AG04450 (cell line): Measurements from ENCODE around the gene NECAB3. TPM values are rescaled to one million over a fixed set of nuclear protein-coding genes. Genes with fewer than 3 reads are reported as not detected.

Experiments used
- CTCF ChIA-PET: fragments of 300-600, 350-600 bp; formaldehyde crosslinking; extraction: SDS; loops from one replicate; lab custom pipeline; 2022; ENCODE audit warnings: antibody characterized with exemption, inconsistent platforms; lab: Charles Lee
- POLR2A ChIA-PET: fragments of 350-600 bp; formaldehyde crosslinking; extraction: SDS; loops from one replicate; lab custom pipeline; 2021; ENCODE audit warnings: antibody characterized with exemption, inconsistent platforms; lab: Yijun Ruan, JAX
- DNase-seq: peaks from one replicate; pipeline ENCODE4 v3.0.0-alpha.2; 2011; ENCODE audit warnings: low read depth, low spot score
- H3K27ac ChIP-seq: one replicate; pipeline ENCODE4 v1.5.1; 2012; ENCODE audit warnings: low read depth, low read length, control low read depth
- H3K27me3 ChIP-seq: one replicate; pipeline ENCODE4 v1.6.0; 2012; ENCODE audit warnings: low read length; ENCODE audit not compliant: control insufficient read depth, insufficient read depth
- H3K4me3 ChIP-seq: 2 replicates; pipeline ENCODE4 v1.5.1; 2011; ENCODE audit warnings: mild to moderate bottlenecking, low read depth, low read length, control low read depth
- H3K9me3 ChIP-seq: 2 replicates; pipeline ENCODE4 v1.5.1; 2012; ENCODE audit warnings: low read length; ENCODE audit not compliant: control insufficient read depth, insufficient read depth
- CTCF ChIP-seq: IDR thresholded peaks from 2 replicates; pipeline ENCODE4 v1.5.1; 2011; ENCODE audit warnings: low read depth, low read length, control low read depth, inconsistent platforms
- polyA plus RNA-seq: library from polyadenylated mRNA; depleted of rRNA; stranded (reverse); fragments of >200 nt; gene quantifications from 2 replicates; pipeline ENCODE4 v1.2.3, GENCODE V29; 2011

The NECAB3 gene
- polyA plus RNA-seq, 1 experiment, result 11.7 TPM

- H3K9me3 ChIP-seq, result no peaks in the 10 kb centered on the region
- CTCF ChIA-PET, result interaction anchor here (0.6 to 2.8 kb wide), 2 partner anchors 13 to 111 kb away, joined by 6 to 9 read pairs; no protein-coding TSS in a partner anchor
- TF ChIP-seq CTCF, result no peak
- POLR2A ChIA-PET, result no interaction called here
- H3K27ac ChIP-seq, result no peak overlapping the region
- no peaks in the 10 kb centered on the region for H3K27me3 ChIP-seq
- H3K4me3 ChIP-seq, result no peak overlapping the region
- no peak for DNase-seq
Measured at GRCh38 chr20:33681288-33681687, 7.1 kb upstream of the NECAB3 start.

- Histone ChIP-seq H3K9me3 (no peaks in the 10 kb centered on the region), H3K27me3 (no peaks in the 10 kb centered on the region), H3K4me3 (no peak overlapping the region), H3K27ac (no peak overlapping the region)
- no peak for TF ChIP-seq CTCF
- ChIA-PET CTCF (interaction anchor here (0.6 to 2.8 kb wide), 2 partner anchors 12 to 112 kb away, joined by 6 to 9 read pairs; no protein-coding TSS in a partner anchor), POLR2A (no interaction called here)
- DNase-seq, result no peak
Measured at GRCh38 chr20:33680686-33681085, 6.5 kb upstream of the NECAB3 start.

- no peak for TF ChIP-seq CTCF
- H3K9me3 ChIP-seq, result no peaks in the 10 kb centered on the region
- POLR2A ChIA-PET, result interaction anchor here (1.0 to 1.2 kb wide), 2 partner anchors 13 to 17 kb away, joined by 3 to 4 read pairs; partner anchors contain the start of gene ACTL10
- H3K27me3 ChIP-seq, result no peaks in the 10 kb centered on the region
- CTCF ChIA-PET, result interaction anchor here (2.8 kb wide), 1 partner anchor 12 kb away, joined by 9 read pairs; no protein-coding TSS in a partner anchor
- H3K27ac ChIP-seq, result no peak overlapping the region
- no peak overlapping the region for H3K4me3 ChIP-seq
- DNase-seq, result no peak
Measured at GRCh38 chr20:33679758-33680485, 5.7 kb upstream of the NECAB3 start.

GRCh38 chr20:33677991-33678702, 3.9 kb upstream of the NECAB3 start:
- Histone ChIP-seq H3K27me3 (no peaks in the 10 kb centered on the region), H3K27ac (no peak overlapping the region), H3K4me3 (no peak overlapping the region), H3K9me3 (no peaks in the 10 kb centered on the region; the same call in 1 of the 2 replicates)
- CTCF ChIA-PET, result no interaction called here
- POLR2A ChIA-PET, result no interaction called here
- no peak for DNase-seq
- TF ChIP-seq CTCF, result no peak
